Activated CD8-positive, alpha-beta memory T cell treated with anti-CD3 and anti-CD28 coated beads for 48 hours (primary cell): ENCODE results near the gene TRIO.

Source experiments
- DNase-seq, 3 experiments: peaks; one replicate each; pipeline ENCODE4 v3.0.0-alpha.2; 2020; ENCODE audit warnings: low read depth in 2 of 3, low spot score in 2 of 3

TRIO gene

GRCh38 chr5:14184725-14185124 is 41.6 kb downstream of the TRIO start:
- DNase-seq = no peak

- DNase-seq = no peak
These were observed 42.4 kb downstream of the TRIO start for GRCh38 chr5:14185326-14186058.

DNA sequence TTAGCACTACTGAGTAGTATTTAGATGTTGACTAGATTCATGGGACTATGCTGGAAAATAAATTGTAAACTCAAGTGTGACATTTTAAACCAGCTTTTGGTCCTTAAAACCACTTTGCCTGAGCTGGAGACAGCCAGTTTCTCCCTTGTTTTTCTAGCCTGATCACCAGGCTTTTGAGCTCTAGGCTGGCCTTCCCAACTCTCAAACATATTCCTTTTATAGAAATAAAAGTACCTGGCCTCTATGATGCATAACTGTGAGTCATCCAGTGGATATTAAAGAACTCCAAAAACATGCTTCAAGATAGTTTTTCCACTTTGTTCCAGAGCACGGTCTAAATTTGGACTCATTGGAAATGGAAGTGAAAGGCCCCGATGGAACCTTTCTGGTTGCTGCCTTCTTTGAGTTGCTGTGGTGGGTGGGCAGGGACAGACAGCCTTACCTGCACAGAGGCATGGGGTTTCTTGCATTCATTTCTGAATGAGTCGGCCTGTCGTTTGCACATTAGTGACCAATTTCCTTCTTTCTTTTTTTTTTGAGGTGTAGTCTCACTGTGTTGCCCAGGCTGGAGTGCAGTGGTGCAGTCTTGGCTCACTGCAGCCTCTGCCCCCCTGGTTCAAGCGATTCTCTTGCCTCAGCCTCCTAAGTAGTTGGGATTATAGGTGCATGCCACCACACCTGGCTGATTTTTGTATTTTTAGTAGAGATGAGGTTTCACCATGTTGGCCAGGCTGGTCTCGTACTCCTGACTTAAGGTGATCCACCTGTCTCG is 43.1 kb downstream of the TRIO start:
- no peak for DNase-seq

DNA sequence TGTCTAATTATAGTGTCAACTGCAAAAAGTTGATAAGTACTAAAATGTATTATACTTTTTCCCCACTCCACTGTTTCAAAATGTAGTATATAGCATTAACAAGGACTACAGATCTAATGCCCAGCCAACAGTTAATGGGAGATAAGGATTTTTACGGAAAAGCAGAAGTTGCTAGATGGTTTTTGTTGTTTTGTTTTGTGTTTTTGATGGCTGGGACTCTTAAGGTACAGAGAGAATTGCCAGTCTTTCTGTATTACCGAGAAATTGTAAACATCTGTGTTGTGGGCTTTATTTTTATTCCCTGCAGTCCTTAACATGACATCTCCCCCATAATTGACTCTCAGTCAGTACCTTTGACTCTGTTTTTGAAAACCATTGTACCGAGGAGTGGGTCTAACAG is 44.0 kb downstream of the TRIO start:
- no peak for DNase-seq

DNA sequence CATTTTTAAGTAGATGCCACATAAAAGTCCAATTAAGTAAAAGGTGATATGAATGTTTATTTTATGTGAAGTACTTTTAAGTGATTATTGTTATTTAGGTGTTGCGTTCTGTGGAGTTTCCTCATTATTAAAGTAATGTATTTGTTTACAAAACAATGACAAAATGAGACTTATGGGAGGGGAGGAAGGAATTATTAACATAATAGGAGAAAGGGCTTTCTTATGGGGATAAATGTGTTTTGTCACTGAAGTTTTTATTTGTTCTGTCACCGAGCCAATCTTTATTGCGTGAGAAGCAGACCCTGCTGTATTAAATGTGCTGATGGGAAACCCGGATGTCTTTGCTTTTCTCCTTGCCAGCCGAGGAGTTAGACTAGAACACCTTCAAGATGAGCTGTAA is 44.5 kb downstream of the TRIO start:
- DNase-seq = no peak

DNA sequence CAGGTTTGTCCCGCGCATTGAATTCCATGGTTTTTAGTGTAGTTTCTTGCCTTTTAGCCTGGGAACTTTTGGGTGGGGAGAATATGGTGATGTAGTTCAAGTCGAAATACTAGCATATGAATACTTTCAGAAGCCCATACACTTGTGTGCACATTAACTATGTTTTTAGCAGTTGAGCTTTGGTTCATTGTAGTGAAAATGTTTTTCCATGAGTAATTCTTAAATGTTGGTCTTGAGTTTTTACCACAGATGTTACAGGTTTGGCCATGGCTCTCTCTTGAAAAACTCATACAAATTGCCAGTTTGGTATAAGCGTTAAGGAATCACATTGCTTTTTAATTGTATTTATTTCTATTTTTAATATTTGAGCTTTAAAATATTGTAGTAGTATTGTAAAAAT is 45.6 kb downstream of the TRIO start:
- no peak for DNase-seq

GRCh38 chr5:14189680-14190079 is 46.5 kb downstream of the TRIO start:
- no peak for DNase-seq

GRCh38 chr5:14190194-14191164 is 47.3 kb downstream of the TRIO start:
- no peak for DNase-seq

DNA sequence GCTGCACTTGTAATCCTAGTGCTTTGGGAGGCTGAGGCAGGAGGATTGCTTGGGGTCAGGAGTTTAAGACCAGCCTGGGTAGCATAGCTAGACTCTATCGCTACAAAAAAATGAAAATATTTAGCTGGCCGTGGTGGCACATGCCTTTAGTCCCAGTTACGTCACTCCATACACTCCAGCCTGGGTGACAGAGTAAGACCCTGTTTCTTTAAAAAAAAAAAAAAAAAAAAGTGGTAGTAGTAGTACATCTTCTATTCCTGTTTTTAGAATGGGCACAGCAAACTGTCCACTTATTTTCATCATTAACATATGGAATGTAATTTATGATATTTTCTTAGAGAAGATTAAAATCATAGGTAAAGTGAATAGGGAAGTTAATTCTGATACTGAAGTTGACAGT is 48.2 kb downstream of the TRIO start:
- DNase-seq = no peak

GRCh38 chr5:14193496-14193895 is 50.4 kb downstream of the TRIO start:
- DNase-seq = no peak

DNA sequence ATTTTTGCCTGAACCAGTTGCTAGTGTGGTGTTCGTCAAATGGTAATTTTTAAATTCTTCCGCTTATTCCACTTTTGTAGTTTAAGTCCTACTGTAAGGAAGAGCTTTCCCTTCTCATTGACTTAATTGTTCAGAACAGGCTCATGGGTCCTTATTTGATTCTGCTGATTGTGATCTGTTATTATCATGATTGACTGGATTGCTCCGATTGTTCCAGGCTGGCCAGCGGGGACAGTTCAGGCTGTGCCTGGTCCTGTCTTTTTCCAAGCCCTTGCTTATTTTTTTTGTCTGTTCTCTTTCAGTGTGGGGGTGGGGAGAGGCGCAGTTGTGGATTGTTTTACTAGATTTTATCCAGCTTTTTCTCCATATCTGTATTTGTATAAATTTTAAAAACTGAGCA is 52.4 kb downstream of the TRIO start:
- no peak for DNase-seq

DNA sequence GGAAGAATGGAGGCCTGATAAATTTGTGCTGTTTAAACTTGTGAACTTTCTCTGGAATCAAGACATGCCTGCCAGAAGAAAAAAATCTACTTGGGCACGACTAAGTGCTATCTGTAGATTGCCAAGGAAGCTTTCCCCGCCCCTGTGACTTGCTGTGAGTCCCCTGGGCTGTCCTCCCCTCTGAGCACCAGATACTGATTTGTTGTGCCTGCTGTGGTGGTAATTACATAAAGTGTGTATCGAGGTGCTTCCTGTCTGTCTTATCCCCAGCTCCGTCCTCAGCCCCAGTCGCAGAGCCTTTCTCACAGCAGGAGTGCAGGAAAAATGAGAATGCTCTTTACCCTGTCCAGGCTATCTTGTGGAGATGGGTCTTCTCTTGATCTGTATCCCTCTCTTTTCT is 53.9 kb downstream of the TRIO start:
- DNase-seq = no peak

DNA sequence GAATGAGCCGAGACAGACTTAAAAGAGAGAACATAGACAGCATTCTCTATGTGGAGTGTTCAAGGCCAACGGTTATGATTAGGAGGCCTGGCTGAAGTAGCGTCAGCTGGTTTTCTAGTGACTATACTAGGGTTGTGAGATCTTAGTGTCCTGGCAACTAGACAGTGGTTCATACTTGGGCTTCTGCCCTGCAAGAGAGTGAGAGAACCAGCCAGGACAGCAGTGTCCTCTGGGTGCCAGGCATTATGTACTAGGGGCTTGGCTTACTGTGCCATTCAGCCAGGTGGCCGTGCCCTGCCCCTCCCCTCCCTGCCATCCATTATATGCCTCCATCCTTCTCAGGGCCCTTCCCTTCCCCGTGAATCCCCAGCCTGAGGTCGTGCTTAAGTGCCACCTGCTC is 56.8 kb downstream of the TRIO start:
- DNase-seq = no peak

- DNase-seq = no peak
These were observed 57.3 kb downstream of the TRIO start for GRCh38 chr5:14200312-14200990.

- DNase-seq = no peak
These were observed 58.3 kb downstream of the TRIO start for GRCh38 chr5:14201325-14202045.

- no peak for DNase-seq
These were observed 59.3 kb downstream of the TRIO start for GRCh38 chr5:14202462-14202861.

GRCh38 chr5:14204011-14204670 is 61.0 kb downstream of the TRIO start:
- no peak for DNase-seq

DNA sequence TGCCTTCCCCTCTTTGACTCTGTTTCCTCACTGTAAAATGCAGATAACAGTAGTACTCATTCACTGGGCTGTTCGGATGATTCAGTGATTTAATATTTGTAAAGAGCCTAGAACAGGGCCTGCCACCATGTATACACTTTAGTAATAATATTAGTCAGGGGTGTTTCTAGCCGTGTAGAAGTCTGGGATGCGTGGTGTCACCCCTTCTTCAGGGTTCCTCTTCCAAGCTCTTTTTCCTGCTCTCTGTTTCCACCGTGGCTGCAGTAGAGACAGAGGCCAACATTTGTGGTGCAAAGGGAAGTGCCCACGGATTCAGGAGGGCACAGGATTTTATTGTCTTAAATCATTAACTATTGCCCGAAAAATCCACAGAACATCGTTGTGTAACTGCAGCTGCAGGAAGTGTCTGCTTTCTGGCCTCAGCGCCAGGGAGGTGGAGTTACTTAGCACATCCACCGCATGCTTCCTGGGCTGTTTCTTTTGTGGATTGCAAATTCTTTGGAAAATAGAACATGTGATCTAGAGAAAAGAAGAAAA is 61.7 kb downstream of the TRIO start:
- no peak for DNase-seq

GRCh38 chr5:14206028-14206725 is 63.0 kb downstream of the TRIO start:
- DNase-seq = no peak
